ENCODE data around the gene CALD1.

The CALD1 gene

GRCh38 chr7:134747326-134747725 is 32.1 kb upstream of the CALD1 start:
- POLR2A ChIA-PET = no interaction called here
- Histone ChIP-seq H3K36me3 (ENCODE audit: control insufficient read depth in 2 of 2, insufficient read depth in 1 of 2, low read length in 2 of 2) (no peaks in the 10 kb centered on the region), H3K9me3 (ENCODE audit: control insufficient read depth, insufficient read depth, low read depth, low read length) (no peaks in the 10 kb centered on the region), H3K27ac (ENCODE audit: extremely low read depth, low read depth, low read length) (no peak overlapping the region), H3K4me1 (ENCODE audit: control insufficient read depth, insufficient read depth, low read length) (no peaks in the 10 kb centered on the region), H3K4me3 (ENCODE audit: low read depth, low read length) (no peak overlapping the region)
- TF ChIP-seq ZNF664 (tag by site-specific recombination; IDR thresholded peaks at IDR 0.05) (no peak), ZNF529 (tag by site-specific recombination; IDR thresholded peaks at IDR 0.05; ENCODE audit: insufficient replicate concordance) (no peak), GLIS2 (tag by site-specific recombination; IDR thresholded peaks at IDR 0.05) (no peak), ZNF146 (tag by site-specific recombination; IDR thresholded peaks at IDR 0.05) (no peak), KLF17 (tag by site-specific recombination; IDR thresholded peaks at IDR 0.05) (no peak), ZNF248 (tag by site-specific recombination; IDR thresholded peaks at IDR 0.05) (no peak)
- CTCF ChIA-PET = interaction anchor here (0.6 kb wide), 1 partner anchor 37 kb away, joined by 5 read pairs; no protein-coding TSS in a partner anchor

DNA sequence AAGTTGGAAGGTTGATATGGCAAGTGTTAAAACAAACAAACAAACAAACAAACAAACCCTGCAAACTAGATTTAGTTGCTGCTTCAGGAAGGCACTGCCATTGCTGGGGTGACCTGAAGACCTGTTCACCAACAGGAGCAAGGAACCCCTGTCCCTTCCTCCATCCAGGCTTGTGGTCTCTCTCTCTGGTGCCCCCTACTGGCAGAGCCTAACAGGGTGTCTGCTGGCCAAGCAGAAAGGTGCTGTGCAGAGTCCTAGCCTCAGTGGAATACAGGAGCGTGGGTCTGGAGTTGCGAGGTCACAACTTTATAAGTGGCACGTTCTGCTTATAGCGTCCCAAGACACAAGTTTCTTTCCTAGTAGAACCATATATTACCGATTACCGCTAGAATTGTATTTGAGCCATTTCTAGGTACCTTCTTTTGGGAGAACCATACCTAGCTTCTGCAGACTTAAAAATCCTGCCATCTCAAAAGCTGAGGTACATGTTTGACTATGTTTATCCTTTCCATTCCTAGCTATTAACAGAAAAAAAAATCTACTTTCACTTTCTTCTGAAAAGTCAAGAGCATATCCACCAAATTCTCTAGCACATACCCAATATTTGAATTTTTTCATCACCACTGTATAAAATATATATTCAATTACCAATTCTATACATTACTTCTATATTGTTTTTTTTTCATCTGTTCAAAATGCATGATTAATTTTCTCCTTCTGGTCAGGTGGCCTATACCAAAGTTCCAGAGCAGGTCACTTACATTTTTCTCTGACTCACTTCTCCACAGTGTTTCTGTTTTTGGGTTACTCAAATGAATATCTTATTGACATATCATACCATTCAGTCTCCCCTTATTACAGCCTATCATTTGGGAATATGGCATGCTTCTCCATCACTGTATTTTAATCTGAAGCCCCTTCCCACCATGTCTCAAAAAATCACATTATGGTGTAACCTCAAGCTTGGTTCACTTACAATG is 29.1 kb upstream of the CALD1 start:
- H3K9me3 ChIP-seq (ENCODE audit: control insufficient read depth, insufficient read depth, low read depth, low read length) = no peaks in the 10 kb centered on the region
- H3K36me3 ChIP-seq (ENCODE audit: control insufficient read depth in 2 of 2, insufficient read depth in 1 of 2, low read length in 2 of 2) = no peaks in the 10 kb centered on the region
- TF ChIP-seq, protein P1, sequence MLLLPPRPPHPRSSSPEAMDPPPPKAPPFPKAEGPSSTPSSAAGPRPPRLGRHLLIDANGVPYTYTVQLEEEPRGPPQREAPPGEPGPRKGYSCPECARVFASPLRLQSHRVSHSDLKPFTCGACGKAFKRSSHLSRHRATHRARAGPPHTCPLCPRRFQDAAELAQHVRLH (tag by site-specific recombination; IDR thresholded peaks at IDR 0.05) = 0 out of 2 replicates have a peak, but pooled peaks have one; percentile 23
- peak; percentile 50; the same call in 1 of the 2 replicates for TF ChIP-seq CTCF (tag by site-specific recombination; IDR thresholded peaks at IDR 0.05)
- TF ChIP-seq ZNF48 (tag by site-specific recombination; IDR thresholded peaks at IDR 0.05) = no peak
- H3K4me1 ChIP-seq (ENCODE audit: control insufficient read depth, insufficient read depth, low read length) = no peaks in the 10 kb centered on the region
- CTCF ChIA-PET = interaction anchor here (0.6 to 2.4 kb wide), 22 partner anchors 8 to 883 kb away, joined by 3 to 12 read pairs (median 4); no protein-coding TSS in a partner anchor
- H3K4me3 ChIP-seq (ENCODE audit: low read depth, low read length) = no peak overlapping the region
- H3K27ac ChIP-seq (ENCODE audit: extremely low read depth, low read depth, low read length) = no peak overlapping the region
- POLR2A ChIA-PET = no interaction called here

- Histone ChIP-seq H3K9me3 (ENCODE audit: control insufficient read depth, insufficient read depth, low read depth, low read length) (no peaks in the 10 kb centered on the region), H3K36me3 (ENCODE audit: control insufficient read depth in 2 of 2, insufficient read depth in 1 of 2, low read length in 2 of 2) (no peaks in the 10 kb centered on the region), H3K4me3 (ENCODE audit: low read depth, low read length) (no peak overlapping the region), H3K27ac (ENCODE audit: extremely low read depth, low read depth, low read length) (no peak overlapping the region), H3K4me1 (ENCODE audit: control insufficient read depth, insufficient read depth, low read length) (no peaks in the 10 kb centered on the region)
- ChIA-PET CTCF (interaction anchor here (0.5 to 2.4 kb wide), 10 partner anchors 15 to 1272 kb away, joined by 3 to 12 read pairs (median 4); no protein-coding TSS in a partner anchor), POLR2A (no interaction called here)
- TF ChIP-seq ZNF16 (tag by site-specific recombination; IDR thresholded peaks at IDR 0.05; ENCODE audit: low read depth) = no peak
- no peak for TF ChIP-seq ZNF747 (tag by site-specific recombination; IDR thresholded peaks at IDR 0.05)
- TF ChIP-seq ZNF701 (tag by site-specific recombination; IDR thresholded peaks at IDR 0.05) = no peak
- TF ChIP-seq KLF17 (tag by site-specific recombination; IDR thresholded peaks at IDR 0.05) = no peak
- TF ChIP-seq ZNF626 (tag by site-specific recombination; IDR thresholded peaks at IDR 0.05) = no peak
- no peak for TF ChIP-seq YY1 (tag by site-specific recombination; IDR thresholded peaks at IDR 0.05)
- TF ChIP-seq ZNF211 (tag by site-specific recombination; IDR thresholded peaks at IDR 0.05; ENCODE audit: low read depth) = no peak
- no peak for TF ChIP-seq GLIS1 (tag by site-specific recombination; IDR thresholded peaks at IDR 0.05)
- TF ChIP-seq, protein P2, sequence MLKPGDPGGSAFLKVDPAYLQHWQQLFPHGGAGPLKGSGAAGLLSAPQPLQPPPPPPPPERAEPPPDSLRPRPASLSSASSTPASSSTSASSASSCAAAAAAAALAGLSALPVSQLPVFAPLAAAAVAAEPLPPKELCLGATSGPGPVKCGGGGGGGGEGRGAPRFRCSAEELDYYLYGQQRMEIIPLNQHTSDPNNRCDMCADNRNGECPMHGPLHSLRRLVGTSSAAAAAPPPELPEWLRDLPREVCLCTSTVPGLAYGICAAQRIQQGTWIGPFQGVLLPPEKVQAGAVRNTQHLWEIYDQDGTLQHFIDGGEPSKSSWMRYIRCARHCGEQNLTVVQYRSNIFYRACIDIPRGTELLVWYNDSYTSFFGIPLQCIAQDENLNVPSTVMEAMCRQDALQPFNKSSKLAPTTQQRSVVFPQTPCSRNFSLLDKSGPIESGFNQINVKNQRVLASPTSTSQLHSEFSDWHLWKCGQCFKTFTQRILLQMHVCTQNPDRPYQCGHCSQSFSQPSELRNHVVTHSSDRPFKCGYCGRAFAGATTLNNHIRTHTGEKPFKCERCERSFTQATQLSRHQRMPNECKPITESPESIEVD (tag by site-specific recombination; IDR thresholded peaks at IDR 0.05) = no peak
- no peak for TF ChIP-seq ZNF623 (tag by site-specific recombination; IDR thresholded peaks at IDR 0.05)
- no peak for TF ChIP-seq ZBTB7A (tag by site-specific recombination; IDR thresholded peaks at IDR 0.05; ENCODE audit: low read depth)
- TF ChIP-seq TRIM28 (IDR thresholded peaks at IDR 0.05; ENCODE audit: borderline replicate concordance, low read length) = no peak
- no peak for TF ChIP-seq ZNF404 (tag by site-specific recombination; IDR thresholded peaks at IDR 0.05)
- no peak for TF ChIP-seq SP3 (tag by site-specific recombination; IDR thresholded peaks at IDR 0.05)
- TF ChIP-seq ZFP3 (tag by site-specific recombination; IDR thresholded peaks at IDR 0.05; ENCODE audit: low read depth) = no peak
These were observed 27.3 kb upstream of the CALD1 start for GRCh38 chr7:134752006-134752760.

All from HEK293 (cell line).